ENCODE results near the gene OR2AT4.

DNA sequence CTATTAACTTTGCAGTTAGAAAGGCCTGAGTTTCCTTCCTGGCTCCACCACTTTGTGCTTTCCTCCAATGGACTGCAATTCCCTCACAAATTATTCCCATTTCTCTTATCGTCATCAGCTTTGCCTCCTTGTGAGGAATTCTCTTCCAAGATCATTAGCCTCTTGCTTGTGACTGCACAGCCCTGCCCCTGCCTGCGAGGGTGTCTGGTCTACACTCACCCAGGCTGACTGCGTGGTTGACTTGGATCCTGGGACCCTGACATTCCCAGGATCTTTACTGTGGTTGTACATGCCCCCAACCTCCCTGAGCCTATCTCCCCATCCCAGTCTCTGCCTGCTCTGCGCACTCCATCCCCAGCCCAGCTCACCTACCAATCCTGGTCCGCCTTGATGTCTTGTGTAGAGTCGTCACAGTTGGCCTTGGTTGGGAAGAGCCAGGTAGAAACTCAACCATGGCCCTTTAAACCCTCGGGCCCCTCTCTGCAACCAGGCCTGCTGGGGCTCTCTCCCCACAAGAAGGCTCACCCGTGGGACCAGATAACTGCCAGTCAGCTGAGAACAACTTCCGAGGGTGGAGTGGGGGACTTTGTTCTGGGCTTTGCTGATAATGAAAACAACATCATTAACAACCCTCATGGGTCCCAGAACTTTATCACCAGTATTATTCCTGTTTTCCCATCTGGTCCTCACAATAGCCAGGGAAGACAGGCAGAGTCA is at the start of gene OR2AT4:
- TF ChIP-seq POLR2A (IDR thresholded peaks at IDR 0.05) = no peak
- TF ChIP-seq, protein P1, sequence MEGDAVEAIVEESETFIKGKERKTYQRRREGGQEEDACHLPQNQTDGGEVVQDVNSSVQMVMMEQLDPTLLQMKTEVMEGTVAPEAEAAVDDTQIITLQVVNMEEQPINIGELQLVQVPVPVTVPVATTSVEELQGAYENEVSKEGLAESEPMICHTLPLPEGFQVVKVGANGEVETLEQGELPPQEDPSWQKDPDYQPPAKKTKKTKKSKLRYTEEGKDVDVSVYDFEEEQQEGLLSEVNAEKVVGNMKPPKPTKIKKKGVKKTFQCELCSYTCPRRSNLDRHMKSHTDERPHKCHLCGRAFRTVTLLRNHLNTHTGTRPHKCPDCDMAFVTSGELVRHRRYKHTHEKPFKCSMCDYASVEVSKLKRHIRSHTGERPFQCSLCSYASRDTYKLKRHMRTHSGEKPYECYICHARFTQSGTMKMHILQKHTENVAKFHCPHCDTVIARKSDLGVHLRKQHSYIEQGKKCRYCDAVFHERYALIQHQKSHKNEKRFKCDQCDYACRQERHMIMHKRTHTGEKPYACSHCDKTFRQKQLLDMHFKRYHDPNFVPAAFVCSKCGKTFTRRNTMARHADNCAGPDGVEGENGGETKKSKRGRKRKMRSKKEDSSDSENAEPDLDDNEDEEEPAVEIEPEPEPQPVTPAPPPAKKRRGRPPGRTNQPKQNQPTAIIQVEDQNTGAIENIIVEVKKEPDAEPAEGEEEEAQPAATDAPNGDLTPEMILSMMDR (IDR thresholded peaks at IDR 0.05) = no peak

Measured in body of pancreas (tissue), 4 donors.